Measurements from ENCODE around the gene C9orf78. TPM values are rescaled to one million over a fixed set of nuclear protein-coding genes. Genes with fewer than 3 reads are reported as not detected.

C9orf78 gene
- total RNA-seq, 1 donor from 2014 or later, result 40.2 TPM

Small RNA genes lying within 50 kb of the gene (small RNA-seq; reads per million reads assigned to genes)
- not detected for gene MIR6855

Other genes with a start within 250 kb of the C9orf78 start
- gene C9orf50, start 214.2 kb downstream of the C9orf78 start, total RNA-seq, result not detected
- 11.2 TPM for gene NTMT1, start 209.1 kb downstream of the C9orf78 start, total RNA-seq
- 10.1 TPM for gene ASB6, start 193.1 kb downstream of the C9orf78 start, total RNA-seq
- 0.16 TPM for gene PRRX2, start 169.6 kb downstream of the C9orf78 start, total RNA-seq
- gene PTGES, start 82.2 kb downstream of the C9orf78 start, total RNA-seq, result 3.3 TPM
- gene TOR1B, start 32.1 kb downstream of the C9orf78 start, total RNA-seq, result 39.5 TPM
- 21.8 TPM for gene TOR1A, start 11.1 kb downstream of the C9orf78 start, total RNA-seq
- gene USP20, start 183 bp upstream of the C9orf78 start, total RNA-seq, result 9.8 TPM
- 59.9 TPM for gene FNBP1, start 207.9 kb upstream of the C9orf78 start, total RNA-seq
- gene GPR107, start 218.6 kb upstream of the C9orf78 start, total RNA-seq, result 22.3 TPM

All from occipital lobe (tissue), 2 donors.